ENCODE results near the gene TANC1. TPM values are rescaled to one million over a fixed set of nuclear protein-coding genes. Genes with fewer than 3 reads are reported as not detected.

TANC1 gene
- polyA plus RNA-seq, 1 donor (not counting 4 experiments of a cell fraction or from before 2014, with no cell fraction given) = 33.5 TPM

DNA sequence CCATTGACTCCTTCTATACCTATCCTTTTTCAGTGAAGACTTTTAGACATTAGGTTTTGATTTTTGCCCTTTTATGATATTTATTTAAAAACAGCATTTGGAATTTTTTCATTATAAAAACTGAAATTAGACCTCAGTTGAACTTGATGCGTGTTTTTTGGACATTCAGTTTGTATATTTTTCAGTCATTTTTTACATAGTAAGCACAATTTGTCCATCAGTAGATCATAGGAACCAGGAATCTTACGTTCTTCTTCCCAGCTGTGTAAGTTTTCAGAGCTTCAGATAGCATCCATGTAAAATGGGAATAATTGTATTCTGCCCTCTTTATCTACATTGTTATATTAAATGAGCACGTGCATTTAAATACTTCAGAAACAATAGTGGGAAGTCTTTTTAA is 208.9 kb downstream of the TANC1 start:
- DNase-seq (ENCODE audit: low read depth, low spot score) = no peak
- no peaks in the 10 kb centered on the region for H4K20me1 ChIP-seq (ENCODE audit: control insufficient read depth, extremely low read depth, insufficient read depth, low read length)
- H3K4me1 ChIP-seq (ENCODE audit: control insufficient read depth, extremely low read depth, insufficient read depth, low read length) = no peaks in the 10 kb centered on the region
- H3K79me2 ChIP-seq (ENCODE audit: control insufficient read depth, insufficient read depth, low read length) = peaks cover 2% of the 10 kb centered on the region
- H3K27me3 ChIP-seq (ENCODE audit: control insufficient read depth, extremely low read depth, insufficient read depth, low read length) = no peaks in the 10 kb centered on the region
- no peak overlapping the region for H3K4me3 ChIP-seq (ENCODE audit: control insufficient read depth in 2 of 3, extremely low read depth in 1 of 3, insufficient read depth in 2 of 3, low read depth in 1 of 3, low read length in 3 of 3)
- H3K36me3 ChIP-seq (ENCODE audit: control insufficient read depth in 2 of 2, extremely low read depth in 1 of 2, insufficient read depth in 2 of 2, low read length in 2 of 2) = peaks cover 31 to 34% of the 10 kb centered on the region in 2 experiments
- no peak overlapping the region for H3K9ac ChIP-seq (ENCODE audit: control insufficient read depth, extremely low read depth, insufficient read depth, low read length)
- no peak overlapping the region for H2AFZ ChIP-seq (ENCODE audit: control insufficient read depth, low read length)
- dilution Hi-C loops (cut with MboI; ENCODE audit: extremely low pct_ligation_motif_present, low sequenced_read_pairs) = no loop called here
- no peak for FAIRE-seq
- H3K9me3 ChIP-seq (ENCODE audit: control insufficient read depth, low read depth, low read length) = no peaks in the 10 kb centered on the region
- no peak overlapping the region for H3K27ac ChIP-seq (ENCODE audit: control insufficient read depth, insufficient read depth, low read length)
- H3K9me1 ChIP-seq (ENCODE audit: control insufficient read depth, extremely low read depth, insufficient read depth, low read length) = no peaks in the 10 kb centered on the region
- no peak overlapping the region for H3K4me2 ChIP-seq (ENCODE audit: control insufficient read depth, extremely low read depth, insufficient read depth, low read depth, low read length)
- no peak for TF ChIP-seq CTCF (optimal IDR thresholded peaks at IDR 0.05 in 1 of 3, IDR thresholded peaks at IDR 0.05 in 1 of 3, conservative IDR thresholded peaks at IDR 0.05 in 1 of 3; ENCODE audit: extremely low read depth in 1 of 3, insufficient read depth in 2 of 3, low read length in 3 of 3)

DNA sequence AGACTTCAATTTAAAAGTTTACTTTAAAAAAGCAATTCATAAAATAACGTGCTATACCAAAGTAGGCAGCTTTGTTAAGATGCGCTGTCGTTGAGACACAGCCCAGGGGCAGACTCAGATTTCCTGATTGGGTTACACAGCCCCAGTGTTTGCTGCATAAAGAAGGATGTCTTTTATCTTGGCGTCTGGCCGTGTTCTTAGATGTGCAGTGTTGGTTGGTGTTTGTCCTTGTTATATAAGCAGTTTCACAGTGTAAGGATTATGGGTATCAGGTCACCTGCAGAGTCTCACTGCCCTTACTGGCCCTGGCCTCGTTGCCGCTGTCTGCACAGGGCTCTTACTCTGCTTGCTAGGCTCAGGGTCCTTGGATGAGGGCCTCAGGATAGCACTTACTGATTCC is 209.5 kb downstream of the TANC1 start:
- H3K4me1 ChIP-seq (ENCODE audit: control insufficient read depth, extremely low read depth, insufficient read depth, low read length) = no peaks in the 10 kb centered on the region
- H3K4me3 ChIP-seq (ENCODE audit: control insufficient read depth in 2 of 3, extremely low read depth in 1 of 3, insufficient read depth in 2 of 3, low read depth in 1 of 3, low read length in 3 of 3) = no peak overlapping the region
- dilution Hi-C loops (cut with MboI; ENCODE audit: extremely low pct_ligation_motif_present, low sequenced_read_pairs) = no loop called here
- no peak overlapping the region for H3K4me2 ChIP-seq (ENCODE audit: control insufficient read depth, extremely low read depth, insufficient read depth, low read depth, low read length)
- H2AFZ ChIP-seq (ENCODE audit: control insufficient read depth, low read length) = no peak overlapping the region
- H3K27ac ChIP-seq (ENCODE audit: control insufficient read depth, insufficient read depth, low read length) = no peak overlapping the region
- DNase-seq (ENCODE audit: low read depth, low spot score) (no peak), FAIRE-seq (no peak)
- H3K9ac ChIP-seq (ENCODE audit: control insufficient read depth, extremely low read depth, insufficient read depth, low read length) = no peak overlapping the region
- H3K79me2 ChIP-seq (ENCODE audit: control insufficient read depth, insufficient read depth, low read length) = peaks cover 3% of the 10 kb centered on the region
- TF ChIP-seq CTCF (optimal IDR thresholded peaks at IDR 0.05 in 1 of 3, IDR thresholded peaks at IDR 0.05 in 1 of 3, conservative IDR thresholded peaks at IDR 0.05 in 1 of 3; ENCODE audit: extremely low read depth in 1 of 3, insufficient read depth in 2 of 3, low read length in 3 of 3) = no peak
- TF ChIP-seq EZH2 (IDR thresholded peaks at IDR 0.05; ENCODE audit: low read length) = no peak
- peaks cover 25 to 28% of the 10 kb centered on the region in 2 experiments for H3K36me3 ChIP-seq (ENCODE audit: control insufficient read depth in 2 of 2, extremely low read depth in 1 of 2, insufficient read depth in 2 of 2, low read length in 2 of 2)
- H3K9me3 ChIP-seq (ENCODE audit: control insufficient read depth, low read depth, low read length) = no peaks in the 10 kb centered on the region
- no peaks in the 10 kb centered on the region for H3K9me1 ChIP-seq (ENCODE audit: control insufficient read depth, extremely low read depth, insufficient read depth, low read length)
- no peaks in the 10 kb centered on the region for H3K27me3 ChIP-seq (ENCODE audit: control insufficient read depth, extremely low read depth, insufficient read depth, low read length)
- H4K20me1 ChIP-seq (ENCODE audit: control insufficient read depth, extremely low read depth, insufficient read depth, low read length) = no peaks in the 10 kb centered on the region
